A673 (cell line): ENCODE data around the gene WDR37.

Experiments
- CTCF ChIP-seq: fragments of 300-800, 200-600 bp; sonication (generic); conservative IDR thresholded peaks from 2 replicates; pipeline ENCODE4 v1.5.1; 2017; ENCODE audit warnings: low read depth, mild to moderate bottlenecking, antibody characterized with exemption, low read length, moderate library complexity, mixed read lengths
- EZH2 ChIP-seq: fragments of 200-600 bp; sonication (generic); IDR thresholded peaks from 2 replicates; pipeline ENCODE4 v1.6.1; 2017; ENCODE audit warnings: borderline replicate concordance, low read depth, mild to moderate bottlenecking, mixed read lengths, antibody characterized with exemption, low read length; ENCODE audit not compliant: poor library complexity, severe bottlenecking

GRCh38 chr10:1050554-1050953, 5.6 kb upstream of the WDR37 start:
- TF ChIP-seq CTCF (no peak), EZH2 (no peak)
